ENCODE results near the gene SKAP1.

SKAP1 gene

GRCh38 chr17:48472411-48473281 lies 42.6 kb upstream of the SKAP1 start:
- ATAC-seq, result peak; percentile 57; the same call in 2 of the 3 replicates
- TF ChIP-seq TSHZ2 (CRISPR knock-in tag; IDR thresholded peaks at IDR 0.05), result no peak
- TF ChIP-seq ZNF565 (CRISPR knock-in tag; conservative IDR thresholded peaks at IDR 0.05; ENCODE audit: low read depth), result no peak
- TF ChIP-seq ZFP30 (CRISPR knock-in tag; IDR thresholded peaks at IDR 0.05), result no peak

- ATAC-seq, result no peak
These were observed 41.9 kb upstream of the SKAP1 start for GRCh38 chr17:48471817-48472410.

GRCh38 chr17:48470388-48471034 lies 40.5 kb upstream of the SKAP1 start:
- TF ChIP-seq ISL1 (CRISPR knock-in tag; IDR thresholded peaks at IDR 0.05), result no peak
- TF ChIP-seq PATZ1 (CRISPR knock-in tag; IDR thresholded peaks at IDR 0.05; ENCODE audit: borderline replicate concordance), result no peak
- no peak for TF ChIP-seq OSR1 (CRISPR knock-in tag; IDR thresholded peaks at IDR 0.05)
- TF ChIP-seq TCF4 (CRISPR knock-in tag; IDR thresholded peaks at IDR 0.05; ENCODE audit: borderline replicate concordance), result no peak
- ATAC-seq, result peak; percentile 62

More at GRCh38 chr17:48471817-48472410, 41.9 kb upstream of the SKAP1 start:
- TF ChIP-seq CSRNP3 (CRISPR knock-in tag; IDR thresholded peaks at IDR 0.05), result no peak

GRCh38 chr17:48469227-48469626 lies 39.2 kb upstream of the SKAP1 start:
- ATAC-seq, result no peak
- no peak for TF ChIP-seq RARB (CRISPR knock-in tag; IDR thresholded peaks at IDR 0.05)
- no peak for TF ChIP-seq SNAI2 (CRISPR knock-in tag; IDR thresholded peaks at IDR 0.05)
- no peak for TF ChIP-seq GLIS3 (CRISPR knock-in tag; IDR thresholded peaks at IDR 0.05)
- no peak for TF ChIP-seq CREB5 (CRISPR knock-in tag; IDR thresholded peaks at IDR 0.05; ENCODE audit: low read depth)
- no peak for TF ChIP-seq ZNF565 (CRISPR knock-in tag; conservative IDR thresholded peaks at IDR 0.05; ENCODE audit: low read depth)
- TF ChIP-seq ARNTL (CRISPR knock-in tag; IDR thresholded peaks at IDR 0.05; ENCODE audit: borderline replicate concordance, low read depth), result no peak
- no peak for TF ChIP-seq ZFP30 (CRISPR knock-in tag; IDR thresholded peaks at IDR 0.05)
- TF ChIP-seq ZC3H10 (CRISPR knock-in tag; IDR thresholded peaks at IDR 0.05), result no peak
- no peak for TF ChIP-seq ZNF70 (CRISPR knock-in tag; IDR thresholded peaks at IDR 0.05)
- no peak for TF ChIP-seq POU6F1 (CRISPR knock-in tag; IDR thresholded peaks at IDR 0.05; ENCODE audit: borderline replicate concordance, low read depth)
- no peak for TF ChIP-seq PATZ1 (CRISPR knock-in tag; IDR thresholded peaks at IDR 0.05; ENCODE audit: borderline replicate concordance)
- TF ChIP-seq TSHZ2 (CRISPR knock-in tag; IDR thresholded peaks at IDR 0.05), result no peak
- TF ChIP-seq ESRRG (CRISPR knock-in tag; IDR thresholded peaks at IDR 0.05), result no peak
- no peak for TF ChIP-seq BACH2 (CRISPR knock-in tag; IDR thresholded peaks at IDR 0.05; ENCODE audit: borderline replicate concordance)
- TF ChIP-seq TCF4 (CRISPR knock-in tag; IDR thresholded peaks at IDR 0.05; ENCODE audit: borderline replicate concordance), result no peak
- no peak for TF ChIP-seq ZNF8 (CRISPR knock-in tag; IDR thresholded peaks at IDR 0.05)

Measured in SK-N-SH treated with all-trans-retinoic acid at 6 μM for 48 hours (cell line).